Measurements from ENCODE around the gene PAPPA2. TPM values are rescaled to one million over a fixed set of nuclear protein-coding genes. Genes with fewer than 3 reads are reported as not detected.

The PAPPA2 gene
- total and polyA plus RNA-seq, 9 of the 15 experiments (the other 6 are each of a cell fraction or from before 2014, with no cell fraction given) = 0.01 to 0.15 (median 0.05) TPM; not detected in 2

- H4K20me1 ChIP-seq (replicated peaks; ENCODE audit: control insufficient read depth, insufficient read depth, low read length) = no peaks in the 10 kb centered on the region
- DNase-seq (ENCODE audit: extremely low read depth in 1 of 4, low spot score in 3 of 4) = no peak
- no peaks in the 10 kb centered on the region for H3K36me3 ChIP-seq (ENCODE audit: control insufficient read depth, insufficient read depth, low read length)
- H3K27ac ChIP-seq (ENCODE audit: extremely low read depth, low read depth, low read length) = no peak overlapping the region
- H3K4me2 ChIP-seq (ENCODE audit: insufficient read depth, low read length) = no peak overlapping the region
- no peak for ATAC-seq
- in situ Hi-C loops (cut with MboI) = no loop called here
- H3K4me3 ChIP-seq = no peak overlapping the region
- H3K9me3 ChIP-seq (replicated peaks; ENCODE audit: control insufficient read depth, insufficient read depth, low read depth, low read length) = no peaks in the 10 kb centered on the region
- POLR2A ChIA-PET = no interaction called here
- no peak overlapping the region for H2AFZ ChIP-seq (ENCODE audit: low read depth, low read length)
- H3K9me1 ChIP-seq (ENCODE audit: control insufficient read depth, insufficient read depth, low read length) = no peaks in the 10 kb centered on the region
- H3K9ac ChIP-seq (ENCODE audit: insufficient read depth in 1 of 2, low read depth in 2 of 2, low read length in 2 of 2) = no peak overlapping the region
- intact Hi-C loops (cut with micrococcal nuclease) = no loop called here
- no peaks in the 10 kb centered on the region; a peak in 1 of 5 replicates for H3K4me1 ChIP-seq (replicated peaks in 1 of 2; ENCODE audit: control insufficient read depth in 2 of 2, insufficient read depth in 2 of 2, low read length in 2 of 2)
- CTCF ChIA-PET (ENCODE audit: low intra/inter-chr PET ratio) = no interaction called here
- FAIRE-seq = no peak
- H3K79me2 ChIP-seq (ENCODE audit: control insufficient read depth, insufficient read depth, low read length) = no peaks in the 10 kb centered on the region
- no TSS peak for BruUV-seq (replicated peaks)
- no peaks in the 10 kb centered on the region for H3K27me3 ChIP-seq (ENCODE audit: control insufficient read depth in 2 of 2, insufficient read depth in 2 of 2, low read length in 2 of 2)
- TF ChIP-seq ARID2 (IDR thresholded peaks at IDR 0.05) (no peak), FOXO4 (CRISPR knock-in tag; IDR thresholded peaks at IDR 0.05) (no peak), TAF7 (tag; IDR thresholded peaks at IDR 0.05) (no peak), CC2D1A (IDR thresholded peaks at IDR 0.05) (no peak), ZBTB1 (CRISPR knock-in tag; IDR thresholded peaks at IDR 0.05; ENCODE audit: borderline replicate concordance, low read depth) (no peak), DEAF1 (CRISPR knock-in tag; IDR thresholded peaks at IDR 0.05) (no peak), E2F6 (IDR thresholded peaks at IDR 0.05; ENCODE audit: borderline replicate concordance in 1 of 2, extremely low read depth in 1 of 2, insufficient read depth in 1 of 2, insufficient read length in 1 of 2, low read depth in 1 of 2, low read length in 1 of 2, poor library complexity in 1 of 2, severe bottlenecking in 1 of 2) (no peak), OTX1 (CRISPR knock-in tag; IDR thresholded peaks at IDR 0.05) (no peak), ETS2 (tag; IDR thresholded peaks at IDR 0.05; ENCODE audit: borderline replicate concordance, poor library complexity, severe bottlenecking) (no peak), ZNF263 (CRISPR knock-in tag; IDR thresholded peaks at IDR 0.05; ENCODE audit: borderline replicate concordance) (no peak), MTA3 (IDR thresholded peaks at IDR 0.05; ENCODE audit: borderline replicate concordance) (no peak), ZFP91 (CRISPR knock-in tag; IDR thresholded peaks at IDR 0.05) (no peak), ZNF445 (CRISPR knock-in tag; IDR thresholded peaks at IDR 0.05; ENCODE audit: low read depth) (no peak), ARNT (IDR thresholded peaks at IDR 0.05) (no peak), CCAR2 (IDR thresholded peaks at IDR 0.05; ENCODE audit: low read depth, low read length) (no peak), ZNF23 (CRISPR knock-in tag; IDR thresholded peaks at IDR 0.05) (no peak)
Observed at GRCh38 chr1:176512966-176513365, 50.0 kb downstream of the PAPPA2 start.
